Superior temporal gyrus (tissue), 1 donor: ENCODE data around the gene EXD3.

Experiments
- DNase-seq: peaks from one replicate; pipeline ENCODE4 v3.0.0-alpha.2; 2016; ENCODE audit errors: extremely low spot score

Gene EXD3

DNA sequence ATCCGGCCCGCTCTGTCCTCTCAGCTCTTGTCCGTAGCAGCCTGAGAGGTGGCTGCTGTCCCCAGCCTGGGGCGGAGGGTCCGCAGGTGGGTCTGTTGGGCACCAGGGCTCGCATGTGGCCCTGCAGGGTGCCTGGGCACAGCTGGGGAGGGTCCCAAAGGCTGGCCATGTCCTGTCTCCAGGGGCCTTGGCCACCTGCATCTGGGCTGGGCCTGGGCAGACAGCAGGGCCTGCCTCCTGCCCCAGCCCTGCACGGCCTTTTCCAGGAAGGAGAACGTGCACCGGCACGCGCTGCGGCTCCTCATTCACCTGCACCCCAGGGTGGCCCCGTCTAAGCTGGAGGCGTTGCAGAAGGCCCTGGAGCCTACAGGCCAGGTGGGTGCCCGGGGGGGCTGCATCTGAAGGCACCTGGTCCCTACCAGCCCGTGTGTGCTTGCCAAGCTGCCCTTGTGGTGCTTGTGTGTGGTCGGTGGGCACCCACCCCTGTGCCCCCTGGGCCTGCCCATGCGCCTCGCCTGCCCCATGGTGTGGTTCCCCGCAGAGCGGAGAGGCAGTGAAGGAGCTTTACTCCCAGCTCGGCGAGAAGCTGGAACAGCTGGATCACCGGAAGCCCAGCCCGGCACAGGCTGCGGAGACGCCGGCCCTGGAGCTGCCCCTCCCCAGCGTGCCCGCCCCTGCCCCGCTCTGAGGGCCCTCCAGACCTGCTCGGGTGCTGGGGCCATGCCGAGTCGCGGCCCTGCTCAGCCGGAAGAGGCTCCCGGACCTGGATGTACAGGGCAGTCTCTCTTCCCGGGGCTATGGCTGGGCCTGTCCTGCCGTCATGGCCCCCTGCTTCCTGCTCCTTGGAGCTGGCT is 150.5 kb downstream of the EXD3 start:
- DNase-seq: no peak

GRCh38 chr9:137271696-137272076 is 151.3 kb downstream of the EXD3 start:
- DNase-seq: no peak

GRCh38 chr9:137270929-137271695 is 151.8 kb downstream of the EXD3 start:
- DNase-seq: no peak

DNA sequence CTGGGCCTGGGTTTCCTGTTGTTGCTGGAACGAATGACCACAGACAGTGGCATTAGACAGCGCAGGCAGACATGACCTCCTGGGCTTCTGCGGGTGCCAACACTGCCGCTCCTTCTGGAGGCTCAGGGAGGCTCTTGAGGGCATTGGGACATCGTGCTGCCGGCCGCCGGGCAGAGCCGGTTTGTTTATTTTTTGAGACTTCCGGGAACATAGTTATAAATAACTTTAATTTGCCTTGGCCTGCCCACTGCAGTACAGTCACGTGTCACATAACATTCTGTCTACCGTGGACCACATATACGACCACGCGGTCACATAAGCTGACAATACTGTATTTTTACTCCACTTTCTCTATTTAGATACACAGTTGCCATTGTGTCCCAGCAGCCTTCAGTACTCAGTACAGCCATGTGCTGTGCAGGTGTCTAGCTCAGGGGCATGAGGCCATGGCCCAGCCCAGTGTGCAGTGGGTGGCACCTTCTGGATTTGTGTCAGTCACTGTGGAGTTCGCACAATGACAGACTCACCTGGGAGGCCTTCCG is 153.7 kb downstream of the EXD3 start:
- no peak for DNase-seq

GRCh38 chr9:137268538-137269201 is 154.3 kb downstream of the EXD3 start:
- DNase-seq: no peak

- no peak for DNase-seq
Measured at GRCh38 chr9:137267933-137268355, 155.0 kb downstream of the EXD3 start.

- no peak for DNase-seq
Measured at GRCh38 chr9:137266585-137267453, 156.1 kb downstream of the EXD3 start.

- no peak for DNase-seq
Measured at GRCh38 chr9:137266162-137266527, 156.8 kb downstream of the EXD3 start.

- DNase-seq: no peak
Measured at GRCh38 chr9:137265496-137266161, 157.3 kb downstream of the EXD3 start.

GRCh38 chr9:137264067-137264466 is 158.9 kb downstream of the EXD3 start:
- no peak for DNase-seq

GRCh38 chr9:137263506-137263905 is 159.5 kb downstream of the EXD3 start:
- no peak for DNase-seq

DNA sequence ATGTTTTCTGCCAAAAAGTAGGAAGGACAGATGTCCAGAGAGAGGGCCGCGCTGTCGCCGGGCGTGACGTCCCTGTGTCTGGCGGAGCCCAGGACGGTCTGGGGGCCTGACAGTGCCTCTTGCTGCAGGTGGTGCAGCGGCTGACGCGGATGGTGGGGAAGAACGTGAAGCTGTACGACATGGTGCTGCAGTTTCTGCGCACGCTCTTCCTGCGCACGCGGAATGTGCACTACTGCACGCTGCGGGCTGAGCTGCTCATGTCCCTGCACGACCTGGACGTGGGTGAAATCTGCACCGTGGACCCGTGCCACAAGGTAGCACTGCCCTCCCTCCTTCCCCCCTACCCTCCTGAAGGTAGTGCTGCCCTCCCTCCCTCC is 160.1 kb downstream of the EXD3 start:
- DNase-seq: no peak

DNA sequence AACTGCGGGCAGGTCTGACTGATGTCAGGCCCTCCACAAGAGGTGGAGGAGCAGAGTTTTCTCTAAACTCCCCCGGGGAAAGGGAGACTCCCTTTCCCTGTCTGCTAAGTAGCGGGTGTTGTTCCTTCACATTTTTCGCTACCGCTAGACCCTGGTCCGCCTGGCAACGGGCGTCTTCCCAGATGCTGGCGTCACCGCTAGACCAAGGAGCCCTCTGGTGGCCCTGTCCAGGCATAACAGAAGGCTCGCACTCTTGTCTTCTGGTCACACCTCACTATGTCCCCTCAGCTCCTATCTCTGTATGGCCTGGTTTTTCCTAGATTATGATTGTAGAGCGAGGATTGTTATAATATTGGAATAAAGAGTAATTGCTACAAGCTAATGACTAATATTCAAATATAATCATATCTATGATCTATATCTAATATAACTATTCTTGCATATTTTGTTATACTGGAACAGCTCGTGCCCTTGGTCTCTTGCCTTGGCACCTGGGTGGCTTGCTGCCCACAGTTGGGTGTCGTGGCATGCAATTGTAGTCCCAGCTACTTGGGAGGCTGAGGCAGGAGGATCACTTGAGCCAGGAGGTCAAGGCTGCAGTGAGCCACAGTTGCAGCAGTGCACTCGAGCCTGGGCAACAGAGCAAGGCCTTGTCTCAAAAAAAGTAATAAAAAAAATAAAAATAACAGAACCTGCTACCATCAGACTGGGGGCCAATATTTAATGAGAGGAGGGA is 160.6 kb downstream of the EXD3 start:
- peak; percentile 23 for DNase-seq
